ENCODE results near the gene CD244.
"Not testable (repeated sequence)": the region's sequence is repeated elsewhere in the genome, so short reads cannot be mapped to it uniquely, and the experiment has no call there.

The CD244 gene

DNA sequence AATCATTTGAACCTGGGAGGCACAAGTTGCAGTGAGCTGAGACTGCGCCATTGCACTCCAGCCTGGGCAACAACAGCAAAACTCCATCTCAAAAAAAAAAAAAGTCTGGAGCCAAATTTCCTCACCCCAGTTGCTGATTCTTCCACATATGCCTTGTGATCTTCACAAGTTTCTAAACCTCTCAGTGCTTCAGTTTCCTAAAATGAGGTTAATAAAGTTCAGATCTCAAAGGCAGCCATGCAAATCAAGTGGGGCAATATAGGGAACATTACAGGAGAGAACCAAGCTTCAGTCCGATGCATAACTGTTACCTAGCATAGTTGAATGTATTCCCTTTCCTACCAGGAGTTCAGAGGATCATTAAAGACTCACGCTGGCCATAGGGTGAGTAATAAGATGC, 17.5 kb upstream of the CD244 start:
- in situ Hi-C loops (cut with MboI; ENCODE audit: low sequenced_read_pairs): no loop called here

DNA sequence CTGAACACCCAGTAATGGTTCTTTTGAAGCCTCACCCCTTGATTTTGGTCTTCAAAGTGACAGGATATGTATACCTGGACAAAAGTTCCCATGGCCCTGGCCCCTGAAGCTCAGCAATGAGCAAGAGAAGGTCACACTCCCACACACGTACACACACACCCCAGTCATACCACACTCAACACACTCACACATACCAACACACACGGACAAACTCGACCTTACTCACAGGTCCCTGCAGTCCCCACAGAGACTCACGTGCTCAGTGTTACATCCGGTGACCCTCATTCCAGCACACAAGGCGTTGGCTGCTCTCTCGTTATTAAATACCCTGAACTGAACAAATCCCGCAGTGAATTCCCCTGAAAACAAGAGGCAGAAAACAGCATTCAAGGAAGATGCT, 16.4 kb upstream of the CD244 start:
- in situ Hi-C loops (cut with MboI; ENCODE audit: low sequenced_read_pairs): no loop called here

DNA sequence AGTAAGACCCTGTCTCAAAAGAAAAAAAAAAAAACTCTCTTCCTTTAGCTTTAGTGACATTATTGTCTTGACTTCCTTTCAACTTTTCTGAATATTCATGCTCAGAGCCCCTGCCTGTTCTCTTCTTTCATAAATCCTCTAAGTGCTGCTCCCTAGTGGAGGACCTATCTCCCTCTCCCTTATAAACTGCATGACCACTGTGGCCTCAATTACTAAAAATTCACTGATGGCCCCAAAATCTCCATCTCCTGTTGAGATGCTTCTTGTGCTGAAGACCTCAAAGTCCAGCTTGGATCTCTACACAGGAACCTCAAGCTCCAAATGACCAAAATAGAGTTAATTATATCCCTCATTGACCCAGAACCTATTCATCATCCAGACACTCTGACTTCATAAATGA, 14.5 kb upstream of the CD244 start:
- in situ Hi-C loops (cut with MboI; ENCODE audit: low sequenced_read_pairs): no loop called here

DNA sequence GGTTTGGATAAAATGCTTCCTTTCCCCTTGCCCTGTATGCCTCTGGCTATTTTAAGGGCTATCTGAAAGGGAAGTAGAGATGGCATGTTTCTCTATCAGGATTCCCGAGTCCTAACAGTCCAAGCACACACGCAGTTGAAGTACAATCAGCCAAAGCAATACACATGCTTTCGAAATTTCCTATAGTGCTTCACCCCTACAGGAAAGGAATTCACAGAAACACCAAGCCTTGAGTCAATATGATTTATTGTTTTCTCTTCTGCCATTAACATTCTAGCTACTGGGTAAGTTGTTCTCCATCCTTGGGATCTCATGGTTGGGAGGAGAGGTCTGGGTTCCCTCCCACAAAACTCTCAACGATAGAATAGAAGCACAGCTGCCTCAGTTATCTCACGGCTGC, 13.6 kb upstream of the CD244 start:
- in situ Hi-C loops (cut with MboI; ENCODE audit: low sequenced_read_pairs): no loop called here

DNA sequence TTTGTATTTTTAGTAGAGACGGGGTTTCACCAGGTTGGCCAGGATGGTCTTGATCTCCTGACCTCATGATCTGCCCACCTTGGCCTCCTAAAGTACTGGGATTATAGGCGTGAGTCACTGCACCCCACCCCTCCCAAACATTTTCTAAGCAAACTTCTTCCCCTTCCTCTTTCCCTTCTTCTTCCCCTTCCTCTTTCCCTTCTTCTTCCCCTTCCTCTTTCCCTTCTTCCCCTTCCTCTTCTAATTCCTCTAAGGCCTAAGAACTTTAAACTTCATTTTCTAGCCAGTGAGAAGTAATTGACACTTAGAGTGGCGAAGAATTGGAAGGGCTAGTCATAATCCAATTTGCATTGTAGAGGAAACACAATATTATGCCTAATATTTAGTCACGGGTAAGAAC, 12.9 kb upstream of the CD244 start:
- in situ Hi-C loops (cut with MboI; ENCODE audit: low sequenced_read_pairs): not testable (repeated sequence)

DNA sequence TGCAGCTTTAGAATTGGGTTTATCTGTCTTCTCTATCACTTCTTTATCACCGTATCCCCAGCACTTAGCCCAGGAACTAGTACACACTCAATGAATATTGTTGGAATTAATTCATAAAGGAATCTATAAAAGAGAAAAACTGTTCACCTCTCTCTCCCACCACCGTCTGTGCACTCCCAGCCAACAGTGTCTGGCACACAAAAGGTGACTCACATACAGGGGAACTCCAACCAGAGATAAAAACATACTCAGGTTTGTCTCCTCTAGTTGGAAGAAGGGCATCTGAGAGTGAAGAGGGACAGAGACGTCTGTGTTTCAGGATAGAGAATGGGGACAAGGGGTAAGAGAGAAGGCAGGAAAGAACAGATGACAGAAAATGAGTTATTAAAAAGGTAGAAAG, 12.2 kb upstream of the CD244 start:
- in situ Hi-C loops (cut with MboI; ENCODE audit: low sequenced_read_pairs): no loop called here

DNA sequence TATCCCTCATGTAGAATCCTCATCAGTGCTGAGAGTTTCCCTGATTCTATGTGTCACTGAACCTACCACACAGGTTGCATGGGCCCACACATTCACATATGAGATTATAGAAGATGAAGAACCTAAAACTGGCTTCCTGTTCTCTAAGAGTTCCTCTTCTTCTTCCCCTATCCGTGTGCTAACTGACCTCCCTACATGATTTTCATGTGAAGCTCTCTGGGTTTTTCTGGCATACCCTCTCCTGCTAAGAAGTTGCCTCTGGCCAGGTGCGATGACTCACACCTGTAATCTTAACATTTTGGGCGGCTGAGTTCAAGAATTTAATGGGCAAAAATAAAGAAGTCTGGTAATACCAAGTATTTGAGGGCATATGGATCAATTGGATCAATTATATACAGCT, 5.5 kb upstream of the CD244 start:
- in situ Hi-C loops (cut with MboI; ENCODE audit: low sequenced_read_pairs): no loop called here

DNA sequence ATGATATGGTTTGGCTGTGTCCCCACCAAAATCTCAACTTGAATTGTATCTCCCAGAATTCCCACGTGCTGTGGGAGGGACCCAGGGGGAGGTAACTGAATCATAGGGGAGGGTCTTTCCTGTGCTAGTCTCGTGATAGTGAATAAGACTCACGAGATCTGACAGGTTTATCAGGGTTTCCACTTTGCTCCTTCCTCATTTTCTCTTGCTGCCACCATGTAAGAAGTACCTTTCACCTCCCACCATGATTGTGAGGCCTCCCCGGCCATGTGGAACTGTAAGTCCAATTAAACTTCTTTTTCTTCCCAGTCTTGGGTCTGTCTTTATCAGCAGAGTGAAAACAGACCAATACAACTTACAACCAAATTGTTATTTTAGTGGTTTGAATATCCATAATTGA, 5.0 kb upstream of the CD244 start:
- in situ Hi-C loops (cut with MboI; ENCODE audit: low sequenced_read_pairs): not testable (repeated sequence)

DNA sequence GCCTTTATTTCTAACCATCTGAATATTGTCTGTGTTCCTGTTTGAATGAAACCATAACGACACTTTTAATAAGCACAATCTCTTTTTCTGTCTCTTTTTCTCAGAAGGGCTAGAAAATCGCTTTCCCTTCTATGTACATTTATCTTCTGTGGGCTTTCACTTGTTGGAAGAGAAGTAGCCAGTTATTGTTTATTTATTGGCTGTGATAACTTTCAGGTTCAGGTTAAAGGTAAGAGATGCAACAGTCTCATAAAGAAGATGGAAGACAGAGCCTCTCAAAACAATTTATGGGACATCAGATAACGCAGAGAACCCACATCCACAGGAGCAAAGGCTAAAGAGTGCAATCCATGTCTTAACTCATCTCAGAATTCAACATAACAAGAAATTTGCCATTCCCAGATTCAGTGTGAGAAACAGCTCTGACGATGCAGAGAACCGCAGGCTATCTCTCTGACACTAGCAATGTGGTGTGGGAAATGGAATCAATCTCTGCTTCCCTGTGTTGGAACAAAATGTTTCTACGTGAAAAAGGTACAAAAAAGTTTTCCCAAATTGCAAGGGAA, 4.1 kb upstream of the CD244 start:
- in situ Hi-C loops (cut with MboI; ENCODE audit: low sequenced_read_pairs): no loop called here

DNA sequence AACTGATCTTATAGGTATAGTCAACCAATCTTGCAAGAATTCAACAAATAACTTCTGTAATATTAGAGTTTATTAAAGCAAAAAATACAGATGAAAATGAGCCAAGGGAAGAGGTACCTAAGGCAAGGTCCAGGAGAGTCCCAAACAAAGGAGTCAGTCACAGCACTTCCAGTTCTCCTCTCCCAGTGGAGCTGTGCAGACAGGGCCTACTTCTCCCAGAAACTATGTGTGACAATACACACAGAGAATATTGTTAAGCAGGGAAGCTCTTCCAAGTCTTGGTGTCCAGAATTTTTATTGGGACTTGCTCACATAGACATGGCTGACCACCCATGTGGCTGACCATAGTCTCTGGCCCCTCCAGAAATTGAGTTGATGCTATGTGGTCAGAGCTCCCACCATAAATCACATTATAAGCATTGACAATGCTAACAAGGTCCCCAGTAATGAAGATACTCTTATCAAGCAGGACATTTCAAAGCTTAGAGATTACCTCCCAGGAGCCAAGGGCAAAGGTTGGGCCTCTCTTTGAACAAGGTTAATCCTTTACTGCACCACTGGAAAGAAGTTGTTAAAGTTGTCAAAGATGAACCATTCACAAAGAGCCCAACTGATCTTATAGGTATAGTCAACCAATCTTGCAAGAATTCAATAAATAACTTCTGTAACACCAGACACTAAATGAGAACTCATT, 3.5 kb upstream of the CD244 start:
- in situ Hi-C loops (cut with MboI; ENCODE audit: low sequenced_read_pairs): no loop called here

DNA sequence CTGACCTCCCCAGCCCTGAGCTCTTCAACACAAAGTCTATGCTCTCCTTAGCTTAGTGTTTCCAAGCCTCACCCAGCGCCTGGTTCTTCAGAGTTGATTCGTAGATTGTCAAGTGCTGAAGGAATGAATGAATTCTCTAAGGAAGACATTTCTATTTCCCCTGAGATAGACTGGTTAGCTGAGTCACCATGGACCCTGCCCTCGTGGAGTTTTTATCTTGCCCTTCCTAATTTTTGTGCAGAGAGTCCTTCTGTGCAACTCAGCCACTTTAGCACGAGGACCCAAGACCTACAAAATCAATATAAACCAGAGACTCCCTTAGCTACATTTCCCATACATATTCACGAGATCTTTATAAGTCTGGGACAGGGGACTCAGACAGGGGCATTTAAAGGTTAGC, 2.6 kb upstream of the CD244 start:
- in situ Hi-C loops (cut with MboI; ENCODE audit: low sequenced_read_pairs): no loop called here

DNA sequence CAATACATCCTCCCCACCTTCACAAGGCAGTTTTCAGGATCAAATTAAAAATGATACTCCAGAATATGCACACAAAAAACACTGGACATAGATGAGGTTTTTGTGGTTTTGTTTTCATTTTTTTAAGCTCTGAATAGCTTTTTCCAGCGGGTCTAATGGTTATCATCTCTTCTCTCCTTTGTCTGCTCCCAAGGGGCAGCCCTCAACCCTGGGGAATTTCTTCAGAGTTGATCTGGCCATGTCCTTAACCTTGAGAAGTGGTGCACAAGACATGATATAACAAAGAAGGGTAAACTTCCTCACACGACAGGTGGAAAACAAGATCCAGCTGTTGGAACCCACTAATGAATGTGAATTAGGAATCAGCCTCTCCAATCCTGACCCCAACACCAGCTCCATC, 1.5 kb upstream of the CD244 start:
- in situ Hi-C loops (cut with MboI; ENCODE audit: low sequenced_read_pairs): no loop called here

DNA sequence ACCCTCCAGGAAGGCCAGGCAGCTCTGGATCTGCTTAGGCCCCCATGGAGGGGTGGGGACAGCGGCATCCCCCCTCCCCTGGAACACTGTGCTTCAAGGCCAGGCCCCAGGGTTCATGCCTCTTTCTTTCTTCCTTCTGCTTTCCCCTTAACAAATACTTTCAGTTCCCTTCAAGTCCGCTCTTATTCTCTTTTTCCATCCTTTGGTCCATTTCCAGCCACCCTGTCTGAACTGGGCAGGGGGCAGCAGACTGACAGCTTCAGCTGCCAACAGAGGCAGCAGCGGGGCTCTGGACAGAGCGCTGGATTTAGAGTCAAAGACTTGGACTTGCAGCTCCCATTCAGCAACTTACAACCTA, 1.1 kb upstream of the CD244 start:
- in situ Hi-C loops (cut with MboI; ENCODE audit: low sequenced_read_pairs): no loop called here

DNA sequence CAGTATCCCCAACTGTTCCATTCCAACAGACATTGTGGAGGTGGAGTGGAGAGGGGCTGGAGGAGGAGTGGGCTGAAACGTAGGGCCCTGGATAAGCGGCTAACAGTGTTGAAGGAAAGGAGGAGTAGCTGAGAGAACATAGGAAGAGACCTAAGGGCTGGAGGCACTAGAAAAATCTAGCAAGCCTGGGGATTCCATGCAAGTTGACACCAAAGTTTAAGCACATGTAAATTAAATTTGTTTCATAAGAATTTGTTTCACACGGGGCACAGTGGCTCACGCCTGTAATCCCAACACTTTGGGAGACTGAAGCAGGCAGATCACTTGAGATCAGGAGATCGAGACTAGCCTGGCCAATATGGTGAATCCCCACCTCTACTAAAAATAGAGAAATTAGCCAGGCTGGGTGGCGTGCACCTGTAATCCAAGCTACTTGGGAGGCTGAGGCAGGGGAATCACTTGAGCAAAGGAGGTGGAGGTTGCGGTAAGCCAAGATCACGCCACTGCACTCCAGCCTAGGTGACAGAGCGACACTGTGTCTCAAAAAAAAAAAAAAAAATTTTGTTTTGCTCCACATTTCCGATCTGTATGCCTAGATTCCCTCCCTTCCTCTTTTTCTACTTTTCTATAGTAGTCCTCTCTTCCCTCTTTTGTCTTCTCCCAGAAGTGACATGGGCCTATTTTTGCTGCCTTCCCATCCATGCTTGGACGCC, 530 bp upstream of the CD244 start:
- in situ Hi-C loops (cut with MboI; ENCODE audit: low sequenced_read_pairs): no loop called here

DNA sequence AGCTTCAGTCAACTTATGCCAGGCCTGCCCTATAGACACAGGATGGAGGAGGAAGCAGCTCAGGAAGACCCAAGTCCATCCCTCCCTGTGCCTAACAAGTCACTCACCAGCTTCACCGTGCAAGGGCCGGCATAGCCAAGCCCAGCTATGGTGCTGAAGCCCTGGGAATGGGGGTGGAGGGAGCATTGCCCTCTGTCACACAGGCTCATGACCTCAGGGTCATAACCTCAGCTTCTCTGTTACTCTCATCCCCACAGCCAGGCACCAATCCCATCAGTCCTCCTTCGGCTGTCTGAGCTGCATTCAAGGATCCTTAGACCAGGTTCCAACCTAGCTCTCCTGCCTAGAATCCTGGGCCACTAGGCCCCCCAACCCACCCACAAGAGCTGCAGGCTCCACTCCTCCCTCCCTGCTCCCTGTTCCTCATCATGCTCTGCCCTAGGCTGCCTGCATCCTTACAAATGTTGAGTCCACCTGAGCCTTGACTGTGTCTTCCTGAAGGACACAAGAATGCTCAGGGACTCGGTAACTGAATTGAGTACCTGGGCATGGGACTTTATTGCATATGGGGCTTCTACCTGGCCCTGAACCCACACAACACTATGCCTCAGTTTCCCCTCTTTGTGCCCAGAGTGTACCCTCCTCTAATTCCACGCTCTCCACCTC, 1.7 kb downstream of the CD244 start:
- in situ Hi-C loops (cut with MboI; ENCODE audit: low sequenced_read_pairs): no loop called here

DNA sequence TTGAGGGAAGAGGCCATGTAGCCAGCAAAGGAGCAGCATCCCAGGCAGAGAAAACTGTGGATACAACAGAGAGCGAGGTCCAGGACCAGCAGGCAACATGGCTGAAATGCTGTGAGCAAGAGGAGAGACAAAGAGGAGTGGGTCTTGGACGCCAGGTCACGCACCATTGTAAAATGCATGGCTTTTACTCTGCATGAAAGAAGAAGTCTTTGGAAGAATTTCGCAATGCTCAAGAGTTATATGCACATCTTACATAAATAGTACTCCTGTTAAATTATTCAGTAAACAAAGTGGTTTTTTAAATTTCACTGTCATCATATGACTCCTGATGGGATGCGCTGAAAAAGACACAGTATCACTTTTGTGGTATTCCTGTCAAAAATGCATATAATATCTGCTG, 3.5 kb downstream of the CD244 start:
- in situ Hi-C loops (cut with MboI; ENCODE audit: low sequenced_read_pairs): no loop called here

DNA sequence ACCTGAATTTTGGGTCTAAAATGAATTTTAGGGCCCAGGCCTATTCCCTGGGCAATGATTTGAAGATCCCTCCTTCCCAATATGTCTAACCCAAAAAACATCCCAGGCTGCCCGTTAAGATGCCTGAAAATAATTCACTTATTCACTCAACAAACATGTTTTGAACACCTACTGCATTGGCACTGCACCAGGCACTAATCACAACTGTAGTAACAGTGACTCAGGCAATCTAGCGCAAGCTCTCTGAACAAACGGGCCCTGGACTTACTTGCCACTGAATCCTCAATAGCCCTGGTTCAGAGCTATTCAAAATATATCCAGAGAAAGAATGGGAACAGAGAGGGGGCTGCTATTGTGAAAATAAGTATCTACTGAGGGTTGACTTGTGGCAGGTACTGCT, 4.2 kb downstream of the CD244 start:
- in situ Hi-C loops (cut with MboI; ENCODE audit: low sequenced_read_pairs): no loop called here

DNA sequence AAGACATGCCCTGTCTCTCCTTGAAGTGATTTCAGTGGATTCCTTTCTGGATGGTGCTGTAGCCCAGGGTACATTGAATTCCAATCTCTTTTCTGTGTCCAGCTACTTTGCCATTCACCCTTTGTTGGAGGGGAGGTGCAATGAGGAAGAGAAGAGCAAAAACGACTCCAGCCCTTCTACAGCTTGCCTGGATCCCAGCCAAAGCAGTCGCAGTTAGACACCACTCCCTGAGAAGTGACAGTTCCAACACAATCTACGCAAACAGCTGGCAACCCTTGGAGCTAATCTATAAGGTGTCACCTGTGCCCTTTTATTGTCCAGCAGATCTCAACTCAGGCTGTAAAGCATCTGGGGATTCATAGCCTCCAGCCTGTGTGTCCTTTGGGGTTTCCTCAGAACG, 4.6 kb downstream of the CD244 start:
- in situ Hi-C loops (cut with MboI; ENCODE audit: low sequenced_read_pairs): no loop called here

DNA sequence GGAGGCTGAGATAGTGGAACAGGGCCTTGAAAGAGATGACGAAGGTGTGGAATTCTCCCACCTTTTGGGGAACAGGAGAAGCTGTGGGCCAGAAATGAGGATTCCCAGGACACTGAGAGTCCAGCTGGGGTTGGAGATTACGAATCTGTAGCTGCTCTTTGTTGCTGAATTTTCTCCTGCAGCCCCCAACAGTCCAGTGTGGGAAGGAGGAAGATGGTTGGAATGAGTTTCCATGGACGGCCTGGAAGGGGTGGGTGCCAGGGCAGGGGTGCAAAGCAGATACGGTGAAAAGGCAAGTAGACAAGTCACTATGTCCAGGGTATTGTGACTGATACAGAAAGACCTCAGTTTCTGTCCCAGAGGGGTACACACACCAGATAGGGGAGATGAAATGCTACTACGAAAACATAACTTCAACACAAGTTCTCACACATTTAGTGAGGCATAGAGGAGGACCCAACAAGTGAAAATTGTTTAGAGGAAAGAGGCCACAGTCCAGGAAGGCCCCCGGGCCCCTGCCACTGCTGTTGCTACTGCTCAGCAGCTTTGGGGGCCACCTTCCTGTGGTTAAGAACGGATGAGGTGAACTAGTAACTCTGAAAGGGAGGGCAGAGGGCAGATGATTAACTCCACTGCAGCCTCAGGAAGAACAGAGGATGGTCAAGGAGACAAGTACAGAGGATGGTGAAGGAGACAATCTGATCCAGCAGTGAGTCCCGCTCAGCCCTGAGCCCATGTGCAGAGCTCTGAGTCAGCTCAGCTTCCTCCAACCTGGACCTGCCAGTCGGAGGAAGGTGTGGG, 7.3 kb downstream of the CD244 start:
- in situ Hi-C loops (cut with MboI; ENCODE audit: low sequenced_read_pairs): no loop called here

DNA sequence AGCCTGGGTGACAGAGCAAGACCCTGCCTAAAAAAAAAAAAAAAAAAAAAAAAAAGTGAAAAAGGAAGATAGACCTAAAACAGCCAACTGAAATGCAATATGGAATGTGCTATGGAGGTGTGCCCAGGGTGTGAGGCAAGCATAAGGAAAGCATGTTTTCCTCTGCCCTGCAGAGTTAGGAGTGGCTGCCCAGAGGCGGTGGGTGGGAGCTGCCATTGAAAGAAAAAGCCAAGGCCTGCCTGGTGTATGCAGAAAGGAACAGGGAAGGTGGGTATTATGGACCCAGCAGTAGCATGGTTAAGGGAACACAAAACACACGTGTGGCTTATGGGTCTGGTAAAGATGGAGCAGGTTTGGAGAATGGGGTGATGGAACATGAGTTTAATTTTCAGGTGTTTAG, 8.9 kb downstream of the CD244 start:
- in situ Hi-C loops (cut with MboI; ENCODE audit: low sequenced_read_pairs): no loop called here

DNA sequence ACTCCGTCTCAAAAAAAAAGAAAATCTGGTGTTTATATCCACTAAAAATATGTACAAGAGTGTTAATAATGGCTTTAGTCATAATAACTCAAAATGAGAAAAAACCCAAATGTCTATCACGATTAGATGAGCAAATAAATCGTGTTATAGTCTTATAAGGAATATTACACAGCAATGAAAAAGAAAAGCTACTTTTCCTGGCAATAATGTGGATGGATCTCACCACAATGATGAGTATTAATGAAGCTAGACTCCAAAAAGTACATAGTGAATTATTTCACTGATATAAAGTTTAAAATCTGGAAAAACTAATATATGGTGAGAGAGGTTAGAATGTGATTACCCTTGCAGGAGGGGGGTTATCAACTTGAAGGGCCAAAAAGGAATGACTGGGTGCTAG, 9.7 kb downstream of the CD244 start:
- in situ Hi-C loops (cut with MboI; ENCODE audit: low sequenced_read_pairs): no loop called here
